Testis (tissue), 3 donors: Measurements from ENCODE around the gene PER1. TPM values are rescaled to one million over a fixed set of nuclear protein-coding genes. Genes with fewer than 3 reads are reported as not detected.

Experiments used
- DNase-seq: peaks from one replicate; pipeline ENCODE4 v3.0.0-alpha.2; 2019
- H3K27ac ChIP-seq, 2 donors: fragments of 200-600 bp; sonication (generic); one replicate each; pipeline ENCODE4 v1.5.1; 2019
- H3K27me3 ChIP-seq: fragments of 200-600 bp; sonication (generic); one replicate; pipeline ENCODE4 v1.5.1; 2019
- H3K36me3 ChIP-seq: fragments of 200-600 bp; sonication (generic); one replicate; pipeline ENCODE4 v1.5.1; 2017; ENCODE audit warnings: low read depth; ENCODE audit errors: missing control alignments
- H3K4me1 ChIP-seq: fragments of 200-600 bp; sonication (generic); one replicate; pipeline ENCODE4 v1.5.1; 2019
- H3K4me3 ChIP-seq, 2 donors: fragments of 200-600 bp; sonication (generic); one replicate each; pipeline ENCODE4 v1.5.1; 2017 to 2019
- H3K9me3 ChIP-seq: fragments of 200-600 bp; sonication (generic); one replicate; pipeline ENCODE4 v1.5.1; 2017
- POLR2A ChIP-seq: fragments of 450-650 bp; IDR thresholded peaks from one replicate; pipeline ENCODE4 v1.6.1; 2017; ENCODE audit warnings: antibody characterized with exemption, mild to moderate bottlenecking, moderate library complexity
- WGBS, 2 donors: methylation state at CpG; one replicate each; pipeline ENCODE4 v1.1.5; 2018; 5-methylcytosine and 5-hydroxymethylcytosine counted together
- intact Hi-C: fragments of 100-400 bp; cut with DNase I; formaldehyde crosslinking; loops from one replicate; pipeline ENCODE4 v1.15.1; 2023; ENCODE audit warnings: low total_unique reads
- polyA plus RNA-seq: library from polyadenylated mRNA; stranded (reverse); fragments of 350-450 nt; fragmentation: Illumina TruSeq; extraction: RNeasy Lipid Tissue Mini Kit (QIAGEN cat#74804); gene quantifications from one replicate; pipeline ENCODE4 v1.2.3, GENCODE V29; 2014; ENCODE audit warnings: low read depth, low replicate concordance; ENCODE audit not compliant: insufficient read depth
- total RNA-seq, 2 donors: library from RNA; depleted of rRNA; stranded (reverse); fragments of >200 nt; gene quantifications; one replicate each; pipeline ENCODE4 v1.2.3, GENCODE V29; 2016
- TF ChIP-seq, protein P1 (sequence below), 3 experiments: fragments of 450-650 bp in 2 of 3; fragments of 200-600 bp in 1 of 3; sonication (generic) in 1 of 3; IDR thresholded peaks; one replicate each; pipeline ENCODE4 v1.5.1; 2016 to 2019; ENCODE audit warnings: antibody characterized with exemption in 3 of 3, mild to moderate bottlenecking in 2 of 3, moderate library complexity in 1 of 3

The PER1 gene
- total and polyA plus RNA-seq, 3 donors from 2014 or later = 55.1 to 119 (median 96.0) TPM

DNA sequence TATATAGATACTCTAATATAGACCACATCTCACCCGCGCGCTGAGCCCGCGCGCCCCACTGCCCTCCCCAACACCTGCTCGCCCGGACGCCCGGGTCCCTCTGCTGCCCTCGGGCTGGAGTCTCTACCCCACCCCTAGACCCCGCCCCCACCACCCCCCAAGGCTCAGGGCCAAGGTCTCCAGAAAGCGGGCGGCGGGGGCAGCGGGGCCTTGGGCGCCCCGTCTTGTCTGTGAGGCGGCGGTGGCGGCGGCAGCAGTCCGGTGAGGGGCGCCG is 30.9 kb downstream of the PER1 start:
- no peaks in the 10 kb centered on the region for H3K36me3 ChIP-seq
- H3K27ac ChIP-seq = no peak overlapping the region
- peak overlapping the region; percentile 54 to 62 for H3K4me3 ChIP-seq
- intact Hi-C loops = loop anchor here (10.0 kb wide), 1 partner anchor 63 kb away; no protein-coding TSS in a partner anchor
- no peaks in the 10 kb centered on the region for H3K27me3 ChIP-seq
- no peak for DNase-seq
- WGBS, 2 donors = 1 to 2% methylated on average over 15 to 24 of the region's 25 CpGs
- TF ChIP-seq, protein P1, sequence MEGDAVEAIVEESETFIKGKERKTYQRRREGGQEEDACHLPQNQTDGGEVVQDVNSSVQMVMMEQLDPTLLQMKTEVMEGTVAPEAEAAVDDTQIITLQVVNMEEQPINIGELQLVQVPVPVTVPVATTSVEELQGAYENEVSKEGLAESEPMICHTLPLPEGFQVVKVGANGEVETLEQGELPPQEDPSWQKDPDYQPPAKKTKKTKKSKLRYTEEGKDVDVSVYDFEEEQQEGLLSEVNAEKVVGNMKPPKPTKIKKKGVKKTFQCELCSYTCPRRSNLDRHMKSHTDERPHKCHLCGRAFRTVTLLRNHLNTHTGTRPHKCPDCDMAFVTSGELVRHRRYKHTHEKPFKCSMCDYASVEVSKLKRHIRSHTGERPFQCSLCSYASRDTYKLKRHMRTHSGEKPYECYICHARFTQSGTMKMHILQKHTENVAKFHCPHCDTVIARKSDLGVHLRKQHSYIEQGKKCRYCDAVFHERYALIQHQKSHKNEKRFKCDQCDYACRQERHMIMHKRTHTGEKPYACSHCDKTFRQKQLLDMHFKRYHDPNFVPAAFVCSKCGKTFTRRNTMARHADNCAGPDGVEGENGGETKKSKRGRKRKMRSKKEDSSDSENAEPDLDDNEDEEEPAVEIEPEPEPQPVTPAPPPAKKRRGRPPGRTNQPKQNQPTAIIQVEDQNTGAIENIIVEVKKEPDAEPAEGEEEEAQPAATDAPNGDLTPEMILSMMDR (IDR thresholded peaks at IDR 0.05) = no peak
- no peak for TF ChIP-seq POLR2A
- peaks cover 48% of the 10 kb centered on the region for H3K4me1 ChIP-seq
- H3K9me3 ChIP-seq = no peaks in the 10 kb centered on the region

DNA sequence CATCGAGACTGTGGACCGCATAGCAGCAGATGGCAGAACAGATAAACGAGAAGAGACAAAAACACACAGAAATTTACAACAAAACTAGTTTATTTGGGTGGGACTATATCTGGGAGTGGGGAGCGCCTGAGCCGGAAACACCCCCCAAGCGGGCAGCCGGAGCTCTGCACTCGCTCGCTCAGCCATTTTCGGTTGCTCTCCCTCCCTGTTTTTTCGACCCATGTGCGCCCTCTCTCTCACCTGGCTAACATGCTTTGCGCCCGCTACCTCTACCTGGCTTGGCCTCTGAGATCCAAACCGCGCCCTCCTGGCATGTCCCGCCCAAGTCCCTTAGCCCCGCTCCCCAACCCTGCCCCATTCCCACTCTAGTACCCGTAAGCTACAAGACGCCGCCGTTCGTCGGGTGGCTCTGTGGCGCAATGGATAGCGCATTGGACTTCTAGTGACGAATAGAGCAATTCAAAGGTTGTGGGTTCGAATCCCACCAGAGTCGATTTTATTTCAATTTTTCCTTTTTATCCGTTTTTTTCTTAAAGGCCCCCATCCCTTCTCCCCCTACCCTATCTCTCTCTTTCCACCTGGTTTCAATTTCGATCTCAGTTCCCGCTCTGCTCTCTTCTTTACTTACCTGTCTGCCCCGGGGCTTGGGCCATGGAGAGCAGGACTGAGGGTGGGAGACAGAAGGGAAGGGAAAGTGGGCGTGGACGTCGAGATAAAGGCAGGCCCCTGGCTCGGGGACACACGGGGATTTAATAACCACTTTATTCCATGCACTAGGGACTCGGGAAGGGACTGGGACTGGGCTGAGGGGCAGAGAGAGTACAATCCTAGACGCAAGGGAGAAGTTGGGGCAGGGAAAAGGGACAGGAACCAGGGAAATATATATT is 31.4 kb downstream of the PER1 start:
- no peak for TF ChIP-seq POLR2A
- TF ChIP-seq, protein P1 (IDR thresholded peaks at IDR 0.05) = peak in 1 of 3 experiments; percentile 18
- no peaks in the 10 kb centered on the region for H3K9me3 ChIP-seq
- peaks cover 48% of the 10 kb centered on the region for H3K4me1 ChIP-seq
- H3K27ac ChIP-seq = peak overlapping the region in 1 of 2 donors; percentile 25
- H3K4me3 ChIP-seq = peak overlapping the region; percentile 54 to 62
- no peaks in the 10 kb centered on the region for H3K36me3 ChIP-seq
- no peaks in the 10 kb centered on the region for H3K27me3 ChIP-seq
- WGBS, 2 donors = 1% methylated on average over 40 of the region's 40 CpGs
- peak; percentile 69 for DNase-seq
- intact Hi-C loops = loop anchor here (10.0 kb wide), 1 partner anchor 64 kb away; no protein-coding TSS in a partner anchor

DNA sequence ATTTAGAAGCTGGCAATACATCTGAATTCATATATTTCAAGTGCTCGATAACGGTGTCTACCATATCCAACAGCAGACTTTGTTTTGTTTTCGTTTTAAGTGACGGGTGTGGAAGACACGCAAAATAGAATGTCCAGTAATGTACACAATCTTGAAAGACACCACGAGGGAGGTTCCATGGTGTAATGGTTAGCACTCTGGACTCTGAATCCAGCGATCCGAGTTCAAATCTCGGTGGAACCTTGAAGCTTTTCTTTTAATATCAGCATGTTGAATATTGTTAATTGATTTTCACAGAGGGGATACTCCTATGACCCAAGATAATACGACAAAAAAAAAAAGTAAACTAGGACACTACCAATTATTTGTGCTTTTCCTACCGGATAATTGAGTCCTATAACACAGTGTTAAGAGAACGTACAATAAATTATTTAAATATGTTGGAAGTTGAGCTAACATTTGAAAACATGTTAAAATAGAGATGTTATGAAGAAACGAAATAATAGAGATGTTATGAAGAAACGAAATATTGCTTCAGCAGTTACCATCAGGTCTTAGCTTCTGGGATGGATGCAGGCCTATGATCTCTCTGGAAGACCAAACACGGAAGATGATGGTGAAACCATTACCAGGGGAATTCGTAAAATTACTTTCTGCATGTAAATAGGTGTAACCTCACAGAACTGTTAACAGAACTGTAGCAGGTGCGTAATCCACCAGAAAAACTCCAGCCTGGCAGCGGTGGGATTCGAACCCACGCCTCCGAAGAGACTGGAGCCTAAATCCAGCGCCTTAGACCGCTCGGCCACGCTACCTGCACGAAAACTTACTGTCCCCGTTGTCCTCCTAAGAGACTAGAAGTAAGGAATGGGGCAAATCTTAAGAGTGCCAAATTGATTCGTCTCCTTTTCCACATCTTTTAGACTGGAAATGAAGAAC is 32.4 kb downstream of the PER1 start:
- TF ChIP-seq, protein P1 (IDR thresholded peaks at IDR 0.05) = no peak
- no peak for TF ChIP-seq POLR2A
- 0 to 1% methylated on average over 28 of the region's 28 CpGs for WGBS, 2 donors
- peak; percentile 87 for DNase-seq
- peaks cover 41% of the 10 kb centered on the region for H3K4me1 ChIP-seq
- H3K36me3 ChIP-seq = no peaks in the 10 kb centered on the region
- no peaks in the 10 kb centered on the region for H3K27me3 ChIP-seq
- H3K9me3 ChIP-seq = no peaks in the 10 kb centered on the region
- peak overlapping the region; percentile 55 to 62 for H3K4me3 ChIP-seq
- intact Hi-C loops = loop anchor here (10.0 kb wide), 1 partner anchor 65 kb away; no protein-coding TSS in a partner anchor
- H3K27ac ChIP-seq = peak overlapping the region; percentile 69 to 81

DNA sequence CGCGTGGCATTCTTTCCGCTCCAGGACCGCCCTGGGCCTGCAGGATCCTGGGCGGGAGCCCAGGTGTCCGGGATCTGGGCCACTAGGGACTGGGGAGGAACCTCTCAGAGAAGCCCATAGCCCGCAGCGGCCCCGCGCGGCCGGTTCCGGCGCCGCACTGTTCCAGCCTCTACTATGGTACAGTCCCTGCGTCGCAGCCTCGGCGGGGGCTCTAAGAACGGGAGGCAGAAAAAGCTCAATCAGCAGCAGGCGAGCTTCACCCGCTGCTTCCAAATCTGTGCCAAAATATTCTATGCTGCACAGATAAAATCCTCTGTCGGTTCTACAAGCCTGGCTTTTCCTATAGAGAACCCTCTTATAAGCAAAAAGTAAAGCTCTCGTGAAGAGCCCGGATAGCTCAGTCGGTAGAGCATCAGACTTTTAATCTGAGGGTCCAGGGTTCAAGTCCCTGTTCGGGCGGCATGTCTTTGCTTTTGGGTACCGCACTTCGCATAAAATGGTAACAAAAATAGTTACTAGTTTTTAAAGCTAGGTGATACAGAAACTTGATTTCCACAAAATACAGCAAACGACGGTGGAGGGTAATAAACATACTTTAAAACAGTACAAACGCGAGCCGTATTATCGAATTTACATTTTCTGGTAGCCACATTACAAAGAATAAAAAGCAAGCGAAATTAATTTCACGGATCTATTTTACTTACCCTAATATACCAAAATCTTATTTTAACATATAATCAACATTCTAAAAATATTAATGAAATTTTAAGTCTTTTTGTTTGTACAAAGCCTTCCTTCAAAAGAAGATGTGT is 33.2 kb downstream of the PER1 start:
- H3K36me3 ChIP-seq = no peaks in the 10 kb centered on the region
- DNase-seq = peak; percentile 91
- no peaks in the 10 kb centered on the region for H3K9me3 ChIP-seq
- 0 to 1% methylated on average over 32 to 38 of the region's 38 CpGs for WGBS, 2 donors
- H3K4me3 ChIP-seq = peak overlapping the region; percentile 55 to 62
- H3K27ac ChIP-seq = peak overlapping the region; percentile 69 to 81
- TF ChIP-seq POLR2A = no peak
- TF ChIP-seq, protein P1 (IDR thresholded peaks at IDR 0.05) = peak; percentile 77 to 81 (median 81)
- no peaks in the 10 kb centered on the region for H3K27me3 ChIP-seq
- intact Hi-C loops = no loop called here
- H3K4me1 ChIP-seq = peaks cover 35% of the 10 kb centered on the region
